Smooth muscle cell (in vitro differentiated cells): Measurements from ENCODE around the gene MAP6. TPM values are rescaled to one million over a fixed set of nuclear protein-coding genes. Genes with fewer than 3 reads are reported as not detected.

Source experiments
- DNase-seq: peaks from one replicate; lab custom pipeline; 2025; ENCODE audit not compliant: unreplicated experiment; lab: John Stamatoyannopoulos, UW
- H2AFZ ChIP-seq: fragments of 200-600 bp; sonication (generic); 2 replicates; pipeline ENCODE4 v1.6.0; 2016; ENCODE audit warnings: antibody characterized with exemption, low read depth, mild to moderate bottlenecking
- H3F3A ChIP-seq: fragments of 200-600 bp; sonication (generic); 2 replicates; pipeline ENCODE4 v1.6.0; 2017; ENCODE audit warnings: antibody characterized with exemption, low read depth
- H3K27ac ChIP-seq: fragments of 200-600 bp; sonication (generic); 2 replicates; pipeline ENCODE4 v1.5.1; 2016; ENCODE audit warnings: low read depth, mild to moderate bottlenecking
- H3K27me3 ChIP-seq: fragments of 200-600 bp; sonication (generic); 2 replicates; pipeline ENCODE4 v1.6.1; 2016; ENCODE audit warnings: low read depth, mild to moderate bottlenecking
- H3K36me3 ChIP-seq: fragments of 200-600 bp; sonication (generic); 2 replicates; pipeline ENCODE4 v1.5.1; 2016; ENCODE audit warnings: low read depth
- H3K4me1 ChIP-seq: fragments of 200-600 bp; sonication (generic); 2 replicates; pipeline ENCODE4 v1.5.1; 2016; ENCODE audit warnings: low read depth
- H3K4me2 ChIP-seq: fragments of 200-600 bp; sonication (generic); 2 replicates; pipeline ENCODE4 v1.6.0; 2016; ENCODE audit warnings: mild to moderate bottlenecking
- H3K4me3 ChIP-seq: fragments of 200-600 bp; sonication (generic); 2 replicates; pipeline ENCODE4 v1.5.1; 2016; ENCODE audit warnings: mild to moderate bottlenecking
- H3K79me2 ChIP-seq: fragments of 200-600 bp; sonication (generic); 2 replicates; pipeline ENCODE4 v1.6.0; 2016; ENCODE audit warnings: low read depth, mild to moderate bottlenecking
- H3K9ac ChIP-seq: fragments of 200-600 bp; sonication (generic); 2 replicates; pipeline ENCODE4 v1.6.0; 2016; ENCODE audit warnings: low read depth
- H3K9me3 ChIP-seq: fragments of 200-600 bp; sonication (generic); replicated peaks from 2 replicates; pipeline ENCODE4 v1.5.1; 2016; ENCODE audit warnings: low read depth
- H4K20me1 ChIP-seq: fragments of 200-600 bp; sonication (generic); 2 replicates; pipeline ENCODE4 v1.6.0; 2016; ENCODE audit warnings: low read depth
- CTCF ChIP-seq: fragments of 200-600 bp; sonication (generic); IDR thresholded peaks from 2 replicates; pipeline ENCODE4 v1.5.1; 2017; ENCODE audit warnings: borderline replicate concordance, mild to moderate bottlenecking, antibody characterized with exemption; ENCODE audit not compliant: insufficient read depth, poor library complexity, severe bottlenecking
- WGBS: methylation state at CpG from one replicate; pipeline ENCODE4 v1.1.7; 2016; ENCODE audit warnings: low lambda C conversion rate; 5-methylcytosine and 5-hydroxymethylcytosine counted together
- polyA plus RNA-seq: library from polyadenylated mRNA; unstranded; fragments of >200 nt; fragmentation: Nextera tagmentation; extraction: Ambion mirVana; gene quantifications from 2 replicates; pipeline ENCODE4 v1.2.1, GENCODE V29; 2016
- total RNA-seq: library from RNA; depleted of rRNA; stranded (reverse); fragments of >200 nt; gene quantifications from 2 replicates; pipeline ENCODE4 v1.2.3, GENCODE V29; 2014

The MAP6 gene
- total and polyA plus RNA-seq, 2 experiments from 2014 or later, result 0.22 to 0.43 TPM

GRCh38 chr11:75579841-75580240, 89.0 kb downstream of the MAP6 start:
- Histone ChIP-seq H3K4me3 (no peak overlapping the region), H3K4me2 (no peak overlapping the region), H3K9ac (no peak overlapping the region), H3K27ac (no peak overlapping the region), H3K79me2 (no peaks in the 10 kb centered on the region), H3K36me3 (no peaks in the 10 kb centered on the region), H4K20me1 (peaks cover 11% of the 10 kb centered on the region), H3F3A (peaks cover 30% of the 10 kb centered on the region), H2AFZ (no peak overlapping the region), H3K27me3 (no peaks in the 10 kb centered on the region), H3K4me1 (peaks cover 14% of the 10 kb centered on the region), H3K9me3 (no peaks in the 10 kb centered on the region)
- no peak for DNase-seq
- WGBS, result 82% methylated on average over 1 of the region's 1 CpG
- no peak for TF ChIP-seq CTCF

- DNase-seq, result no peak
- H3K9ac ChIP-seq, result no peak overlapping the region
- peaks cover 19% of the 10 kb centered on the region for H4K20me1 ChIP-seq
- 34% methylated on average over 1 of the region's 1 CpG for WGBS
- H3K79me2 ChIP-seq, result no peaks in the 10 kb centered on the region
- no peak overlapping the region for H3K4me2 ChIP-seq
- no peaks in the 10 kb centered on the region for H3K27me3 ChIP-seq
- H3K27ac ChIP-seq, result no peak overlapping the region
- H2AFZ ChIP-seq, result no peak overlapping the region
- no peaks in the 10 kb centered on the region for H3K36me3 ChIP-seq
- no peak for TF ChIP-seq CTCF
- peaks cover 10% of the 10 kb centered on the region for H3K4me1 ChIP-seq
- H3F3A ChIP-seq, result peaks cover 38% of the 10 kb centered on the region
- H3K4me3 ChIP-seq, result no peak overlapping the region
- no peaks in the 10 kb centered on the region for H3K9me3 ChIP-seq
These were observed 89.9 kb downstream of the MAP6 start for GRCh38 chr11:75578977-75579376.

GRCh38 chr11:75577207-75577606, 91.6 kb downstream of the MAP6 start:
- peak; percentile 64 for TF ChIP-seq CTCF
- no peaks in the 10 kb centered on the region for H3K4me1 ChIP-seq
- no peak overlapping the region for H3K9ac ChIP-seq
- no peak overlapping the region for H3K4me3 ChIP-seq
- WGBS, result 22% methylated on average over 10 of the region's 10 CpGs
- no peak for DNase-seq
- H3K9me3 ChIP-seq, result no peaks in the 10 kb centered on the region
- no peak overlapping the region for H3K4me2 ChIP-seq
- H3K79me2 ChIP-seq, result no peaks in the 10 kb centered on the region
- H2AFZ ChIP-seq, result no peak overlapping the region
- H4K20me1 ChIP-seq, result peaks cover 37% of the 10 kb centered on the region
- H3F3A ChIP-seq, result peaks cover 56% of the 10 kb centered on the region
- H3K27ac ChIP-seq, result no peak overlapping the region
- no peaks in the 10 kb centered on the region for H3K27me3 ChIP-seq
- no peaks in the 10 kb centered on the region for H3K36me3 ChIP-seq

GRCh38 chr11:75576499-75576918, 92.3 kb downstream of the MAP6 start:
- H3K9ac ChIP-seq, result no peak overlapping the region
- no peaks in the 10 kb centered on the region for H3K79me2 ChIP-seq
- DNase-seq, result no peak
- H3K4me3 ChIP-seq, result no peak overlapping the region
- no peak overlapping the region for H2AFZ ChIP-seq
- WGBS, result 16% methylated on average over 8 of the region's 8 CpGs
- no peak overlapping the region for H3K27ac ChIP-seq
- H3K9me3 ChIP-seq, result no peaks in the 10 kb centered on the region
- H3F3A ChIP-seq, result peaks cover 62% of the 10 kb centered on the region
- H3K4me2 ChIP-seq, result no peak overlapping the region
- H3K27me3 ChIP-seq, result no peaks in the 10 kb centered on the region
- no peaks in the 10 kb centered on the region for H3K4me1 ChIP-seq
- no peaks in the 10 kb centered on the region for H3K36me3 ChIP-seq
- TF ChIP-seq CTCF, result no peak
- H4K20me1 ChIP-seq, result peaks cover 44% of the 10 kb centered on the region
